GM15510 (cell line): ENCODE results near the gene MTMR11.

Source experiments
- POLR2A ChIP-seq: IDR thresholded peaks from 3 replicates; pipeline ENCODE4 v1.6.1; 2011; ENCODE audit warnings: borderline replicate concordance; ENCODE audit not compliant: insufficient read length; ENCODE audit errors: extremely low read depth

Gene MTMR11

GRCh38 chr1:149917571-149918144, 19.0 kb downstream of the MTMR11 start, which contains the start of gene SV2A:
TSS of gene SV2A (minus strand) at chr1:149917844. CDS start at chr1:149913840, 4,004 bp downstream.
- no peak for TF ChIP-seq POLR2A

GRCh38 chr1:149916898-149917252, 19.8 kb downstream of the MTMR11 start:
- TF ChIP-seq POLR2A = no peak

GRCh38 chr1:149916193-149916897, 20.3 kb downstream of the MTMR11 start:
- no peak for TF ChIP-seq POLR2A

- no peak for TF ChIP-seq POLR2A
Measured at GRCh38 chr1:149915429-149916192, 21.1 kb downstream of the MTMR11 start.

GRCh38 chr1:149914545-149914944, 22.1 kb downstream of the MTMR11 start:
- TF ChIP-seq POLR2A = no peak

GRCh38 chr1:149906570-149907075, 30.1 kb downstream of the MTMR11 start:
- TF ChIP-seq POLR2A = no peak

GRCh38 chr1:149903836-149904491, 32.7 kb downstream of the MTMR11 start:
- no peak for TF ChIP-seq POLR2A

- peak; percentile 66 for TF ChIP-seq POLR2A
Measured at GRCh38 chr1:149899460-149900284, 37.0 kb downstream of the MTMR11 start, which contains the start of gene BOLA1. TSS of gene BOLA1 (plus strand) at chr1:149899568. CDS start at chr1:149900060, 492 bp downstream.

GRCh38 chr1:149896575-149896974, 40.1 kb downstream of the MTMR11 start:
- TF ChIP-seq POLR2A = no peak

GRCh38 chr1:149888999-149889289, 47.7 kb downstream of the MTMR11 start:
- no peak for TF ChIP-seq POLR2A

- TF ChIP-seq POLR2A = peak; percentile 90
Measured at GRCh38 chr1:149888247-149888998, 48.3 kb downstream of the MTMR11 start.

- TF ChIP-seq POLR2A = peak; percentile 83
Measured at GRCh38 chr1:149887456-149888246, 49.0 kb downstream of the MTMR11 start.

- peak; percentile 62 for TF ChIP-seq POLR2A
Measured at GRCh38 chr1:149887196-149887455, 49.6 kb downstream of the MTMR11 start.
